HepG2 (cell line): ENCODE measurements around the gene TIAM2. TPM values are rescaled to one million over a fixed set of nuclear protein-coding genes. Genes with fewer than 3 reads are reported as not detected.
A peak's percentile ranks its signal among the peaks of the same experiment; 100 is the strongest.

Experiments used
- ATAC-seq: fragments of 200-7000 bp; cut with Tn5 transposase; 3 replicates; pipeline ENCODE4 v1.9.1; 2020; ENCODE audit warnings: mild to moderate bottlenecking, moderate library complexity
- BruUV-seq: library from RNA; stranded (reverse); fragments of 400-500 nt; replicated peaks from 2 replicates; lab custom pipeline; 2021; lab: Mats Ljungman, UMichigan
- CTCF ChIA-PET: fragments of 300-600 bp; formaldehyde crosslinking; extraction: SDS; loops from one replicate; lab custom pipeline; 2021; ENCODE audit warnings: low total read pairs, inconsistent platforms, low intra/inter-chr PET ratio; lab: Yijun Ruan, JAX
- POLR2A ChIA-PET: fragments of 350-600 bp; sonication (Branson Sonifier 250); formaldehyde crosslinking; loops from one replicate; lab custom pipeline; 2020; ENCODE audit warnings: antibody characterized with exemption, inconsistent platforms; lab: Yijun Ruan, JAX
- DNase-seq: peaks from one replicate; pipeline ENCODE4 v3.0.0-alpha.2; 2015; ENCODE audit warnings: low spot score
- FAIRE-seq: peaks from 3 replicates; lab custom pipeline; 2011; peaks lifted over from hg19 to GRCh38; lab: Jason Lieb, UNC
- H2AFZ ChIP-seq: one replicate; pipeline ENCODE4 v1.6.1; 2011; ENCODE audit warnings: low read length, inconsistent platforms
- H3K27ac ChIP-seq: fragments of 300-600 bp; 3 replicates; pipeline ENCODE4 v1.8.0; 2011; ENCODE audit warnings: mixed run types, mild to moderate bottlenecking, mixed read lengths, low read length, inconsistent platforms; ENCODE audit not compliant: insufficient read depth; ENCODE audit errors: extremely low read length
- H3K27me3 ChIP-seq, 2 experiments: fragments of 200-600 bp in 1 of 2; 2 replicates in 1 of 2; 3 replicates in 1 of 2; pipeline versions ENCODE4 v1.6.0 to v1.8.0; 2011; ENCODE audit warnings: low read length in 2 of 2, mild to moderate bottlenecking in 2 of 2, moderate library complexity in 2 of 2, inconsistent platforms in 1 of 2; ENCODE audit not compliant: insufficient read depth in 2 of 2, control insufficient read depth in 1 of 2
- H3K36me3 ChIP-seq, 2 experiments: fragments of 200-600 bp in 1 of 2; replicated peaks in 1 of 2; 2 replicates in 1 of 2; 3 replicates in 1 of 2; pipeline versions ENCODE4 v1.5.1 to v1.8.0; 2011; ENCODE audit warnings: low read length in 2 of 2, inconsistent platforms in 1 of 2; ENCODE audit not compliant: insufficient read depth in 2 of 2, control insufficient read depth in 1 of 2
- H3K4me1 ChIP-seq: 2 replicates; pipeline ENCODE4 v1.5.1; 2012; ENCODE audit warnings: low read length, inconsistent platforms; ENCODE audit not compliant: insufficient read depth
- H3K4me2 ChIP-seq: 2 replicates; pipeline ENCODE4 v1.6.0; 2011; ENCODE audit warnings: low read depth, low read length, inconsistent platforms
- H3K4me3 ChIP-seq, 3 experiments: fragments of 200-600 bp in 1 of 3; sonication (generic), shearing (Covaris generic) in 1 of 3; replicated peaks in 1 of 3; 2 replicates each; pipeline ENCODE4 v1.5.1; 2011 to 2016; ENCODE audit warnings: low read length in 3 of 3, inconsistent platforms in 2 of 3, low read depth in 2 of 3, mild to moderate bottlenecking in 2 of 3, control low read depth in 1 of 3, mixed read lengths in 1 of 3; ENCODE audit not compliant: insufficient read depth in 1 of 3
- H3K79me2 ChIP-seq: one replicate; pipeline ENCODE4 v1.6.1; 2011; ENCODE audit warnings: low read length, inconsistent platforms; ENCODE audit not compliant: insufficient read depth
- H3K9ac ChIP-seq: 2 replicates; pipeline ENCODE4 v1.6.0; 2011; ENCODE audit warnings: mild to moderate bottlenecking, low read depth, low read length, inconsistent platforms; ENCODE audit not compliant: insufficient read depth
- H3K9me3 ChIP-seq: 2 replicates; pipeline ENCODE4 v1.5.1; 2012; ENCODE audit warnings: mild to moderate bottlenecking, low read length
- H4K20me1 ChIP-seq: 2 replicates; pipeline ENCODE4 v1.6.0; 2011; ENCODE audit warnings: inconsistent platforms, mild to moderate bottlenecking, low read length, moderate library complexity; ENCODE audit not compliant: insufficient read depth
- ARNTL ChIP-seq: sonication (generic); formaldehyde crosslinking; IDR thresholded peaks from 2 replicates; pipeline ENCODE4 v1.4.0; 2020; ENCODE audit warnings: mild to moderate bottlenecking, missing genetic modification reagents
- ATF7-NPFF ChIP-seq: sonication (generic); formaldehyde crosslinking; IDR thresholded peaks from 2 replicates; pipeline ENCODE4 v1.8.1; 2023; ENCODE audit warnings: mild to moderate bottlenecking, low read depth, missing genetic modification reagents, moderate library complexity
- CCDC6 ChIP-seq: sonication (generic); formaldehyde crosslinking; IDR thresholded peaks from 2 replicates; pipeline ENCODE4 v1.8.1; 2022; ENCODE audit warnings: mild to moderate bottlenecking, missing genetic modification reagents, moderate library complexity
- FOXM1 ChIP-seq: sonication (generic); formaldehyde crosslinking; IDR thresholded peaks from 2 replicates; pipeline ENCODE4 v1.5.0; 2020; ENCODE audit warnings: missing genetic modification reagents
- HHEX ChIP-seq: IDR thresholded peaks from 2 replicates; pipeline ENCODE4 v1.6.1; 2016; ENCODE audit warnings: control low read depth
- MYPOP ChIP-seq: sonication (generic); formaldehyde crosslinking; IDR thresholded peaks from 2 replicates; pipeline ENCODE4 v1.8.1; 2023; ENCODE audit warnings: mild to moderate bottlenecking, moderate library complexity, missing genetic modification reagents
- NR1H2 ChIP-seq: sonication (generic); formaldehyde crosslinking; IDR thresholded peaks from 2 replicates; pipeline ENCODE4 v1.8.1; 2022; ENCODE audit warnings: low read depth, missing genetic modification reagents, borderline replicate concordance
- POGZ ChIP-seq: sonication (generic); formaldehyde crosslinking; IDR thresholded peaks from 2 replicates; pipeline ENCODE4 v1.4.0; 2020; ENCODE audit warnings: mild to moderate bottlenecking, missing genetic modification reagents
- SMARCC2 ChIP-seq: fragments of 450-650 bp; IDR thresholded peaks from 2 replicates; pipeline ENCODE4 v1.6.1; 2017; ENCODE audit warnings: antibody characterized with exemption, mild to moderate bottlenecking
- TBP ChIP-seq: sonication (generic); formaldehyde crosslinking; IDR thresholded peaks from 2 replicates; pipeline ENCODE4 v1.5.0; 2020; ENCODE audit warnings: missing genetic modification reagents
- YEATS2 ChIP-seq: sonication (generic); formaldehyde crosslinking; IDR thresholded peaks from 2 replicates; pipeline ENCODE4 v1.4.0; 2020; ENCODE audit warnings: missing genetic modification reagents, borderline replicate concordance
- ZBTB49 ChIP-seq: sonication (generic); formaldehyde crosslinking; IDR thresholded peaks from 2 replicates; pipeline ENCODE4 v1.4.0; 2020; ENCODE audit warnings: missing genetic modification reagents, borderline replicate concordance
- ZNF17 ChIP-seq: sonication (generic); formaldehyde crosslinking; IDR thresholded peaks from 2 replicates; pipeline ENCODE4 v1.5.0; 2020; ENCODE audit warnings: mild to moderate bottlenecking, missing genetic modification reagents
- ZNF414 ChIP-seq: sonication (generic); formaldehyde crosslinking; IDR thresholded peaks from 2 replicates; pipeline ENCODE4 v1.5.0; 2020; ENCODE audit warnings: missing genetic modification reagents
- ZNF543 ChIP-seq: sonication (generic); formaldehyde crosslinking; IDR thresholded peaks from 2 replicates; pipeline ENCODE4 v1.4.0; 2020; ENCODE audit warnings: mild to moderate bottlenecking, missing genetic modification reagents
- ZNF563 ChIP-seq: sonication (generic); formaldehyde crosslinking; IDR thresholded peaks from 2 replicates; pipeline ENCODE4 v1.8.0; 2022; ENCODE audit warnings: mild to moderate bottlenecking, moderate library complexity, missing genetic modification reagents
- ZNF572 ChIP-seq: sonication (generic); formaldehyde crosslinking; IDR thresholded peaks from 2 replicates; pipeline ENCODE4 v1.5.1; 2020; ENCODE audit warnings: mild to moderate bottlenecking, missing genetic modification reagents
- ZNF614 ChIP-seq: IDR thresholded peaks from 2 replicates; pipeline ENCODE4 v1.6.1; 2018; ENCODE audit warnings: missing biosample characterization, missing genetic modification reagents, inconsistent platforms, borderline replicate concordance
- ZNF790 ChIP-seq: sonication (generic); formaldehyde crosslinking; IDR thresholded peaks from 2 replicates; pipeline ENCODE4 v1.8.0; 2022; ENCODE audit warnings: missing genetic modification reagents, mild to moderate bottlenecking, borderline replicate concordance
- WGBS: methylation state at CpG from one replicate; pipeline ENCODE4 v1.1.6; 2017; ENCODE audit warnings: low lambda C conversion rate; 5-methylcytosine and 5-hydroxymethylcytosine counted together
- in situ Hi-C: cut with HindIII; loops from 2 replicates; pipeline ENCODE4 v1.10.0; 2017; ENCODE audit warnings: low pct_unique_long_range_greater_than_20kb; ENCODE audit not compliant: extremely low pct_ligation_motif_present
- intact Hi-C: fragments of 100-400 bp; cut with micrococcal nuclease; formaldehyde crosslinking; loops from one replicate; pipeline ENCODE4 v1.10.0; 2022; ENCODE audit not compliant: unreplicated experiment
- polyA plus RNA-seq, 8 experiments: library from polyadenylated mRNA; depleted of rRNA in 3 of 8; stranded (reverse) in 7 of 8; unstranded in 1 of 8; fragments of >200 nt; fragmentation: Illumina TruSeq in 4 of 8; extraction: Trizol in 4 of 8; gene quantifications; 2 replicates each; pipeline versions ENCODE4 v1.2.1 to v1.2.3, GENCODE V29; 2011 to 2016; ENCODE audit warnings: low read depth in 4 of 8, missing spikeins in 1 of 8, mixed read lengths in 1 of 8; ENCODE audit not compliant: insufficient read depth in 1 of 8
- total RNA-seq, 5 experiments: library from RNA; depleted of rRNA; stranded (reverse); fragments of >200 nt; fragmentation: Illumina TruSeq; extraction: Trizol; gene quantifications; 2 replicates each; pipeline ENCODE4 v1.2.3, GENCODE V29; 2016; ENCODE audit warnings: low read depth in 1 of 5

Gene TIAM2
- total and polyA plus RNA-seq, 2 of the 13 experiments (the other 11 are each of a cell fraction or from before 2014, with no cell fraction given), result 4.1 to 4.5 TPM

GRCh38 chr6:155248008-155249001 lies 253.2 kb downstream of the TIAM2 start (continued):
- no peak for TF ChIP-seq NR1H2
- no peak for TF ChIP-seq ZNF563
- no peak for TF ChIP-seq ZNF543 (CRISPR knock-in tag)

DNA sequence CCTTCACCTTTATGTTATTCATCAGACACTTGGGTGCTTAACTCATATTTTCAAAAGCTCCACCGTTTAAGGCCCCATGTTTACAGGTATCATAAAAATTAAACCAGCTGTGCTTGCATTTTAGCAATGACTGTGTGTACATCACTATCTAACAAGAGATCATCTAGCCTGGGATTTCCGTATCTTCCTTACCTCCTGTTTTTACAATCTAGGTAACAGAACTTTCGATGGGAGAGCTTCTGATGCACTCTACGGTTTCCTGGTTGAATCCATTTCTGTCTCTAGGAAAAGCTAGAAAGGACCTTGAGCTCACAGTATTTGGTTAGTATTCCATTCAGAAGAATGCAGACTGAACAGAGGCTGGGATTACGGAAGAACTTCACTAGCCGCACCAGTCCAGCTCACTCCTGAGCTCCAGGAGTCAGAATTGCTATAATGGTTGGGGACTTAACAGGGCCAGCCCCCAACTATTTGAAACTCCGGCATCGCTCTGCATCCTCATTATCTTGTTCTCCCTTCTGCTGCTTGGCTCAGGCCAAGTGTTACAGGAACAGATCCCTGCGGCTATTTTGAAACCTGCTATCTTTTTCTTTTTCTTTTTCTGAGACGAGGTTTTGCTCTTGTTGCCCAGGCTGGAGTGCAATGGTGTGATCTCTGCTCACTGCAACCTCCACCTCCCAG lies 255.7 kb downstream of the TIAM2 start:
- H3K27ac ChIP-seq, result no peak overlapping the region
- WGBS, result 93% methylated on average over 10 of the region's 10 CpGs
- no peaks in the 10 kb centered on the region for H3K9me3 ChIP-seq
- no peaks in the 10 kb centered on the region for H4K20me1 ChIP-seq
- DNase-seq (peak; percentile 23), ATAC-seq (peak; percentile 40), FAIRE-seq (no peak)
- in situ Hi-C loops, result no loop called here
- ChIA-PET CTCF (no interaction called here), POLR2A (no interaction called here)
- no peaks in the 10 kb centered on the region for H3K79me2 ChIP-seq
- H3K9ac ChIP-seq, result no peak overlapping the region
- no peak overlapping the region for H2AFZ ChIP-seq
- intact Hi-C loops, result no loop called here
- no peak overlapping the region for H3K4me3 ChIP-seq
- H3K4me1 ChIP-seq, result peaks cover 16% of the 10 kb centered on the region; the same call in 1 of the 2 replicates
- no peaks in the 10 kb centered on the region for H3K27me3 ChIP-seq
- no TSS peak for BruUV-seq
- no peak overlapping the region for H3K4me2 ChIP-seq
- H3K36me3 ChIP-seq, result peaks cover 17 to 68% of the 10 kb centered on the region in 2 experiments
- TF ChIP-seq ARNTL (CRISPR knock-in tag) (no peak), ZNF414 (CRISPR knock-in tag) (no peak), HHEX (CRISPR knock-in tag) (no peak), SMARCC2 (no peak), ZNF572 (CRISPR knock-in tag) (no peak), ZNF790 (CRISPR knock-in tag) (no peak), ZNF17 (CRISPR knock-in tag) (no peak), POGZ (CRISPR knock-in tag) (no peak), TBP (no peak), MYPOP (no peak), CCDC6 (CRISPR knock-in tag) (no peak), FOXM1 (CRISPR knock-in tag) (no peak), ATF7-NPFF (CRISPR knock-in tag) (0 out of 2 replicates have a peak, but pooled peaks have one; percentile 40), ZBTB49 (no peak), YEATS2 (CRISPR knock-in tag) (no peak), ZNF614 (no peak)
